Aorta (tissue), 5 donors: ENCODE results near the gene BUD23. TPM values are rescaled to one million over a fixed set of nuclear protein-coding genes. Genes with fewer than 3 reads are reported as not detected.

Experiments used
- ATAC-seq: fragments of 200-7000 bp; cut with Tn5 transposase; one replicate; pipeline ENCODE4 v1.9.1; 2022; ENCODE audit warnings: moderate library complexity; ENCODE audit not compliant: low FRiP score
- DNase-seq, 2 donors: peaks; one replicate each; pipeline ENCODE4 v3.0.0-alpha.2; 2020
- H3K27ac ChIP-seq, 2 donors: one replicate each; pipeline ENCODE4 v1.5.1; 2013; ENCODE audit warnings: low read length in 2 of 2, mild to moderate bottlenecking in 2 of 2, moderate library complexity in 2 of 2, control low read depth in 1 of 2, inconsistent platforms in 1 of 2, low read depth in 1 of 2
- H3K27me3 ChIP-seq, 2 donors: one replicate each; pipeline ENCODE4 v1.6.1; 2013; ENCODE audit warnings: control low read depth in 1 of 2, low read length in 1 of 2, mild to moderate bottlenecking in 1 of 2, moderate library complexity in 1 of 2; ENCODE audit not compliant: insufficient read depth in 2 of 2, control insufficient read depth in 1 of 2
- H3K36me3 ChIP-seq, 2 donors: one replicate each; pipeline ENCODE4 v1.6.1; 2013; ENCODE audit warnings: control low read depth in 1 of 2, low read length in 1 of 2, mild to moderate bottlenecking in 1 of 2; ENCODE audit not compliant: insufficient read depth in 2 of 2, control insufficient read depth in 1 of 2
- H3K4me1 ChIP-seq, 2 donors: one replicate each; pipeline ENCODE4 v1.6.1; 2013; ENCODE audit warnings: low read length in 2 of 2, control low read depth in 1 of 2, mild to moderate bottlenecking in 1 of 2, moderate library complexity in 1 of 2; ENCODE audit not compliant: insufficient read depth in 2 of 2, control insufficient read depth in 1 of 2
- H3K4me3 ChIP-seq, 2 donors: one replicate each; pipeline ENCODE4 v1.5.1; 2013; ENCODE audit warnings: low read length in 2 of 2, control low read depth in 1 of 2, mild to moderate bottlenecking in 1 of 2
- H3K9me3 ChIP-seq: one replicate; pipeline ENCODE4 v1.6.1; 2013; ENCODE audit warnings: mild to moderate bottlenecking, low read length; ENCODE audit not compliant: control insufficient read depth
- WGBS, 2 donors: extraction: QIAGEN DNeasy Blood & Tissue Kit; methylation state at CpG; one replicate each; pipeline ENCODE4 v1.1.7; 2013; 5-methylcytosine and 5-hydroxymethylcytosine counted together
- intact Hi-C, 2 donors: fragments of 100-400 bp; cut with DNase I; formaldehyde crosslinking; loops; one replicate each; pipeline versions ENCODE4 v1.14.2 to v1.15.0; 2022
- polyA plus RNA-seq, 2 donors: library from polyadenylated mRNA; stranded (reverse); fragments of 200-250 nt; gene quantifications; one replicate each; pipeline ENCODE4 v1.2.3, GENCODE V29; 2013
- total RNA-seq, 2 donors: library from RNA; stranded (reverse); fragmentation: NEBNext Ultra II Directional; extraction: Animal tissue kit (Norgen Biotek cat#: 25700); gene quantifications; one replicate each; pipeline ENCODE4 v1.2.1, GENCODE V29; 2021
- donor health status: healthy with polysubstance abuse.
- donor health status: Bipolar disorder and iron deficiency.
- donor health status: DM: no; HTN: no; CAD: no.
- donor health status: DM: no; HTN: no; CAD: no.
- donor health status: DM: yes; HTN: yes; CAD: no.

BUD23 gene
- total and polyA plus RNA-seq, 4 donors = 39.0 to 60.7 (median 43.9) TPM

- Histone ChIP-seq H3K36me3 (peaks cover 0 to 2% of the 10 kb centered on the region in 2 donors), H3K4me3 (peak overlapping the region in 1 of 2 donors; percentile 56), H3K27me3 (no peaks in the 10 kb centered on the region), H3K27ac (no peak overlapping the region), H3K9me3 (no peaks in the 10 kb centered on the region), H3K4me1 (no peaks in the 10 kb centered on the region)
- 71 to 72% methylated on average over 17 of the region's 17 CpGs for WGBS, 2 donors
- DNase-seq (peak in 1 of 2 donors; percentile 56), ATAC-seq (no peak)
- intact Hi-C loops = no loop called here
Observed at GRCh38 chr7:73737491-73738219, 54.3 kb downstream of the BUD23 start.

GRCh38 chr7:73738220-73738611 is 54.8 kb downstream of the BUD23 start:
- Histone ChIP-seq H3K4me1 (no peaks in the 10 kb centered on the region), H3K36me3 (peaks cover 0 to 2% of the 10 kb centered on the region in 2 donors), H3K27ac (peak overlapping the region in 1 of 2 donors; percentile 28), H3K4me3 (peak overlapping the region; percentile 42 to 56), H3K27me3 (no peaks in the 10 kb centered on the region), H3K9me3 (no peaks in the 10 kb centered on the region)
- WGBS, 2 donors = 1% methylated on average over 22 to 24 of the region's 24 CpGs
- intact Hi-C loops = no loop called here
- DNase-seq = peak; percentile 71 to 89
- peak; percentile 46 for ATAC-seq

GRCh38 chr7:73738612-73739386 is 55.4 kb downstream of the BUD23 start, which contains the start of gene ABHD11:
ABHD11 (minus strand) TSS chr7:73738802; CDS start chr7:73738770, 32 bp downstream.
- DNase-seq (peak; percentile 97 to 99), ATAC-seq (peak; percentile 97)
- no peaks in the 10 kb centered on the region for H3K27me3 ChIP-seq
- peak within 1 kb of the TSS; percentile 42 to 56 for H3K4me3 ChIP-seq
- peaks cover 0 to 2% of the 10 kb centered on the region in 2 donors for H3K36me3 ChIP-seq
- intact Hi-C loops = no loop called here
- no peaks in the 10 kb centered on the region for H3K4me1 ChIP-seq
- 0% methylated on average over 64 to 84 of the region's 84 CpGs for WGBS, 2 donors
- no peaks in the 10 kb centered on the region for H3K9me3 ChIP-seq
- H3K27ac ChIP-seq = peak within 1 kb of the TSS in 1 of 2 donors; percentile 84

- WGBS, 2 donors = 43% methylated on average over 13 of the region's 13 CpGs
- Histone ChIP-seq H3K36me3 (peaks cover 0 to 2% of the 10 kb centered on the region in 2 donors), H3K27me3 (no peaks in the 10 kb centered on the region), H3K27ac (peak overlapping the region in 1 of 2 donors; percentile 84), H3K4me1 (no peaks in the 10 kb centered on the region), H3K9me3 (no peaks in the 10 kb centered on the region), H3K4me3 (peak overlapping the region; percentile 3 to 23)
- intact Hi-C loops = no loop called here
- DNase-seq (no peak), ATAC-seq (no peak)
Observed at GRCh38 chr7:73739387-73739767, 56.0 kb downstream of the BUD23 start.

- intact Hi-C loops = loop anchor here in 1 of 2 donors (5.0 kb wide), 1 partner anchor 102 kb away; the partner anchor contains the start of gene METTL27
- Histone ChIP-seq H3K36me3 (peaks cover 0 to 2% of the 10 kb centered on the region in 2 donors), H3K27ac (no peak overlapping the region), H3K4me1 (no peaks in the 10 kb centered on the region), H3K9me3 (no peaks in the 10 kb centered on the region), H3K4me3 (no peak overlapping the region), H3K27me3 (no peaks in the 10 kb centered on the region)
- 91 to 92% methylated on average over 7 of the region's 7 CpGs for WGBS, 2 donors
- no peak for DNase-seq
- no peak for ATAC-seq
Observed at GRCh38 chr7:73740212-73740611, 56.8 kb downstream of the BUD23 start.

GRCh38 chr7:73740771-73741170 is 57.4 kb downstream of the BUD23 start:
- H3K27ac ChIP-seq = no peak overlapping the region
- no peaks in the 10 kb centered on the region for H3K27me3 ChIP-seq
- no peak overlapping the region for H3K4me3 ChIP-seq
- H3K9me3 ChIP-seq = no peaks in the 10 kb centered on the region
- peaks cover 0 to 2% of the 10 kb centered on the region in 2 donors for H3K36me3 ChIP-seq
- DNase-seq (no peak), ATAC-seq (no peak)
- WGBS, 2 donors = 81 to 85% methylated on average over 5 of the region's 5 CpGs
- no peaks in the 10 kb centered on the region for H3K4me1 ChIP-seq
- intact Hi-C loops = loop anchor here in 1 of 2 donors (5.0 kb wide), 1 partner anchor 102 kb away; the partner anchor contains the start of gene METTL27

GRCh38 chr7:73741600-73741999 is 58.2 kb downstream of the BUD23 start:
- intact Hi-C loops = loop anchor here in 1 of 2 donors (5.0 kb wide), 1 partner anchor 101 kb away; the partner anchor contains the start of gene METTL27
- no peaks in the 10 kb centered on the region for H3K9me3 ChIP-seq
- H3K4me1 ChIP-seq = no peaks in the 10 kb centered on the region
- no peak overlapping the region for H3K4me3 ChIP-seq
- DNase-seq (no peak), ATAC-seq (no peak)
- WGBS, 2 donors = 94 to 96% methylated on average over 5 of the region's 5 CpGs
- no peak overlapping the region for H3K27ac ChIP-seq
- no peaks in the 10 kb centered on the region for H3K27me3 ChIP-seq
- no peaks in the 10 kb centered on the region for H3K36me3 ChIP-seq

- Histone ChIP-seq H3K4me1 (no peaks in the 10 kb centered on the region), H3K27me3 (no peaks in the 10 kb centered on the region), H3K9me3 (no peaks in the 10 kb centered on the region), H3K4me3 (no peak overlapping the region), H3K27ac (no peak overlapping the region), H3K36me3 (no peaks in the 10 kb centered on the region)
- intact Hi-C loops = loop anchor here in 1 of 2 donors (5.0 kb wide), 1 partner anchor 100 kb away; the partner anchor contains the start of gene METTL27
- ATAC-seq (no peak), DNase-seq (no peak)
- WGBS, 2 donors = 64 to 72% methylated on average over 7 of the region's 7 CpGs
Observed at GRCh38 chr7:73742338-73742752, 58.9 kb downstream of the BUD23 start.
